ENCODE results near the gene CRYBG3.
A peak's percentile ranks its signal among the peaks of the same experiment; 100 is the strongest.

CRYBG3 gene

DNA sequence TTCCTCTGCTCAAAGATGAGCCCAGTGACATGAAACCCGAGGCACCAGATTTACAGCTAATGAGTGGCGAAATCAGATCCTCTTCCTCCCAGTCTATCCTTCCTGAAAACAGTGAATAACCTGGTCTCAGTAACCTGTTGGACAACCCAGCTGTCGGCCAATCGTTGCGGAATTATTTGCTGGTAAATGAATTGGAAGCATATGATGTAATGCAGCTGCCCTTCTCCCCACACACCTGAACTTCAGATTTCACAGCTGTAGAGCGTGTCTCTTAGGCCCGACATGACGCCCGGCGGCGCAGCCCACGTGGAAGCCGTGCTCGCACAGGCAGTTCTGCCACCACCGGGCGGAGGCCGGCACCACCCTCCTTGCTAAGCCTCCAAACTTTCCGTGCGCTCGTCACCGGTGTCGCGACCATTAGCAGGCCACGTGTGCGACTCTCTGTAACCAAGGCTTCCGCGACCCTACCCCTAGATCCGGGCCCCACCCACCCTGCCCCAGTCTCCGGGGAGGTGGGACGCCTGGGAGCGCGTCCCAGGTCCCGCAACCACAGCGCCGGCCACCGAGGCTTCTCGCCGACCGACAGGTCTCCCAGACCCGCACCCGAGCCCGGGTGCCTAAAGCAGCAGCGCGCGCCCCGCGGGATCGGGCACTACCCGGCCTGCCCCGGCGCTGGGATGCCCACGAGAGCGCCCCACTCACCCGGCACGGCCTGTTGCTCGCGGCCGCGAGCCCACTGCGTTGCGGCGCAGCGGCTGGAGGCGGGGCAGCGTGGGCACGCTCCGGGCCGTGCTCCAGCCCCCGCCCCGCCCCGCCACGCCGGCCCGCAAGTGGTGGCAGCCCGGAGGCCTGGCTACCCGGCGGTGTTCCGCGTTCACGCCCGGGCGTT, 150.1 kb downstream of the CRYBG3 start, which contains the start of gene RIOX2:
Gene RIOX2, minus strand, starts transcription at position 753 of the 889 bp plus-strand sequence. CDS start 4,838 bp downstream, outside the sequence.
- Histone ChIP-seq H3K4me3 (ENCODE audit: insufficient read length, low read depth) (peak within 1 kb of the TSS; percentile 60), H3K27me3 (ENCODE audit: insufficient read depth, insufficient read length) (peaks cover 4% of the 10 kb centered on the region), H3K36me3 (ENCODE audit: insufficient read depth, insufficient read length, low read length) (peaks cover 7% of the 10 kb centered on the region), H3K4me1 (ENCODE audit: insufficient read depth, insufficient read length) (no peaks in the 10 kb centered on the region), H3K9me3 (ENCODE audit: insufficient read depth, low read length) (no peaks in the 10 kb centered on the region), H3K9ac (ENCODE audit: insufficient read length, low read depth) (peak within 1 kb of the TSS; percentile 88)
- TF ChIP-seq ZNF274 (IDR thresholded peaks at IDR 0.05; ENCODE audit: low read depth, low read length): no peak
- TF ChIP-seq SUZ12 (IDR thresholded peaks at IDR 0.05; ENCODE audit: extremely low read depth, insufficient read depth, insufficient read length): no peak
- TF ChIP-seq YY1 (IDR thresholded peaks at IDR 0.05; ENCODE audit: insufficient read depth, insufficient read length): no peak
- peak; percentile 25 for DNase-seq (ENCODE audit: low read depth, low spot score)

DNA sequence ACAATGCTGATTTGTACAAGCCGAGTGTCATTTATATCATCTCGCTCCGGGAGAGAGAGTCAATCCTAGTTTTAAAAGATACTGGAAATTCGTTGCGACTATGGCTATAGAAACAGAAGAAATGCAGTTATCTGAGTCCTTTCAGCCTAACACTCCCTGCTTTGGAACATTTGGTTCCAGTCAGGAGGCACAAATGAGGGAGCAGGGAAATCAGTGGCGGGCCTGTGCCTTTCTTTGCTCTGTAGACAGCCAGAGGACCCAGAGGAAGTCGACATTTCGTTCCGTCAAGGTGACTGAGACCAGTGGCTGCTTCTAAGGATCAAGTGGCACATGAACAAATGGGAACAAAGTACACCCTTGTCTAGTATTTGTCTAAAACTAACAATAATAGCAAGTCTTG, 151.2 kb downstream of the CRYBG3 start:
- Histone ChIP-seq H3K4me3 (ENCODE audit: insufficient read length, low read depth) (no peak overlapping the region), H3K36me3 (ENCODE audit: insufficient read depth, insufficient read length, low read length) (no peaks in the 10 kb centered on the region), H3K4me1 (ENCODE audit: insufficient read depth, insufficient read length) (no peaks in the 10 kb centered on the region), H3K27me3 (ENCODE audit: insufficient read depth, insufficient read length) (peaks cover 4% of the 10 kb centered on the region), H3K9me3 (ENCODE audit: insufficient read depth, low read length) (no peaks in the 10 kb centered on the region), H3K9ac (ENCODE audit: insufficient read length, low read depth) (peak overlapping the region; percentile 12)
- no peak for TF ChIP-seq SUZ12 (IDR thresholded peaks at IDR 0.05; ENCODE audit: extremely low read depth, insufficient read depth, insufficient read length)
- no peak for TF ChIP-seq ZNF274 (IDR thresholded peaks at IDR 0.05; ENCODE audit: low read depth, low read length)
- no peak for TF ChIP-seq YY1 (IDR thresholded peaks at IDR 0.05; ENCODE audit: insufficient read depth, insufficient read length)
- no peak for DNase-seq (ENCODE audit: low read depth, low spot score)

DNA sequence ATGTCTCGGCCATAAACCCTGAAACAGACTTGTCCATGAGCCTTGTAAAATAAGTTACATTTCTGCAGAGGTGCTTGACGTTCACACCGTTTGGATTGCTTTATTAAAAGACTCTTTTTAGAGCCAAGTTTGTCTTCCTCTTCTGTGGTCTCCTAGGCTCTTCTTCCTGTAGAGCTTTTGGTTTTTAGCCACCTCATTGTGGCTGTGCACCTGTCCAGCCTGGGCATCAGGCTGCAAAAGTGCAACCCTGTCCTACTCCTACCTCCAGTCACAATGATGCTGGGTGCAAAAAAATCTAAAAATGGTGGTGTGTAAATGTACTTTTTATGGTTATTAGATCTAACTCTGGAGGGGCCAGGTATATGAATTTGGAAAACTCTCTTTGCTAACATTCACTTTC, 153.2 kb downstream of the CRYBG3 start:
- H3K27me3 ChIP-seq (ENCODE audit: insufficient read depth, insufficient read length): peaks cover 4% of the 10 kb centered on the region
- no peak for DNase-seq (ENCODE audit: low read depth, low spot score)
- H3K4me3 ChIP-seq (ENCODE audit: insufficient read length, low read depth): no peak overlapping the region
- TF ChIP-seq ZNF274 (IDR thresholded peaks at IDR 0.05; ENCODE audit: low read depth, low read length) (no peak), YY1 (IDR thresholded peaks at IDR 0.05; ENCODE audit: insufficient read depth, insufficient read length) (no peak), SUZ12 (IDR thresholded peaks at IDR 0.05; ENCODE audit: extremely low read depth, insufficient read depth, insufficient read length) (no peak)
- H3K9ac ChIP-seq (ENCODE audit: insufficient read length, low read depth): no peak overlapping the region
- no peaks in the 10 kb centered on the region for H3K9me3 ChIP-seq (ENCODE audit: insufficient read depth, low read length)
- no peaks in the 10 kb centered on the region for H3K4me1 ChIP-seq (ENCODE audit: insufficient read depth, insufficient read length)
- H3K36me3 ChIP-seq (ENCODE audit: insufficient read depth, insufficient read length, low read length): no peaks in the 10 kb centered on the region

DNA sequence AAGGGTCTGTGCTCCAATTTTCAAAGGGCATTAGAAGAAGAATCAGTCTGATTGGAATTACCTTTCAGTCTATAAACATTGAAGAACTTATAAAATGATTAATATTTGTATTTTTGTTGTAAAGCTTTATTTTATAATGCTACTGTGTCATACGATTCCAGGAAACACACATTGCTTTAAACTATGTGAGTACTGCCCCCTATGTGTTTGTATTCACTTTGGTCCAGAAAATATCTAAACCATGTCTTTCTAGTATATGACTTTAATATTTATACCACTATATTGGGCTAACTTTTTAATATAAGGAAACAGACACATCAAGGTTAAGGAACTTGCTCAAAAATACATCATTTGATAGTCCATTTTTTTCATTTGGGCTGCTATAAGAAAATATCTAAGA, 153.7 kb downstream of the CRYBG3 start:
- TF ChIP-seq ZNF274 (IDR thresholded peaks at IDR 0.05; ENCODE audit: low read depth, low read length) (no peak), YY1 (IDR thresholded peaks at IDR 0.05; ENCODE audit: insufficient read depth, insufficient read length) (no peak), SUZ12 (IDR thresholded peaks at IDR 0.05; ENCODE audit: extremely low read depth, insufficient read depth, insufficient read length) (no peak)
- Histone ChIP-seq H3K27me3 (ENCODE audit: insufficient read depth, insufficient read length) (peaks cover 4% of the 10 kb centered on the region), H3K4me1 (ENCODE audit: insufficient read depth, insufficient read length) (no peaks in the 10 kb centered on the region), H3K9me3 (ENCODE audit: insufficient read depth, low read length) (no peaks in the 10 kb centered on the region), H3K4me3 (ENCODE audit: insufficient read length, low read depth) (no peak overlapping the region), H3K36me3 (ENCODE audit: insufficient read depth, insufficient read length, low read length) (no peaks in the 10 kb centered on the region), H3K9ac (ENCODE audit: insufficient read length, low read depth) (no peak overlapping the region)
- no peak for DNase-seq (ENCODE audit: low read depth, low spot score)

DNA sequence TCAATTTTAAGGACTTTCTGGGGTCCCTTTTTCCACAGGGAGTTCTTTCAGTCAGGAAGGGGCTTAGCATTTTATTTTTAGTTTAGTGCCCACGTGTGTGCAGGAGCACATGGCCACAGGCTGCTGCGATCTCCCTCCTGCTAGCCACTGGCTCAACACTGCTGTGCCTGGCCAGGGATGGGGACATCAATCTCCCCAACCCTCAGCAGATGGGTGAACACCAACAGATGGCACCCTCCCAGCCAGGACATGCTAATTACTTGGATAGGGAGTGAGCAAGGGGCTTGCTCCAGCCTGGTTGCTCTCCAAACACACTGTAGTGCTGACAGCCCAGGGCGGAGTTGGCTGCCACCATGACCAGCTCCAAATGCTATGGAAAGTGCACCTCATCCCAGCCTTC, 157.8 kb downstream of the CRYBG3 start:
- Histone ChIP-seq H3K27me3 (ENCODE audit: insufficient read depth, insufficient read length) (no peaks in the 10 kb centered on the region), H3K9me3 (ENCODE audit: insufficient read depth, low read length) (no peaks in the 10 kb centered on the region), H3K4me1 (ENCODE audit: insufficient read depth, insufficient read length) (no peaks in the 10 kb centered on the region), H3K36me3 (ENCODE audit: insufficient read depth, insufficient read length, low read length) (no peaks in the 10 kb centered on the region), H3K9ac (ENCODE audit: insufficient read length, low read depth) (no peak overlapping the region), H3K4me3 (ENCODE audit: insufficient read length, low read depth) (no peak overlapping the region)
- no peak for DNase-seq (ENCODE audit: low read depth, low spot score)
- TF ChIP-seq SUZ12 (IDR thresholded peaks at IDR 0.05; ENCODE audit: extremely low read depth, insufficient read depth, insufficient read length) (no peak), YY1 (IDR thresholded peaks at IDR 0.05; ENCODE audit: insufficient read depth, insufficient read length) (no peak), ZNF274 (IDR thresholded peaks at IDR 0.05; ENCODE audit: low read depth, low read length) (no peak)

DNA sequence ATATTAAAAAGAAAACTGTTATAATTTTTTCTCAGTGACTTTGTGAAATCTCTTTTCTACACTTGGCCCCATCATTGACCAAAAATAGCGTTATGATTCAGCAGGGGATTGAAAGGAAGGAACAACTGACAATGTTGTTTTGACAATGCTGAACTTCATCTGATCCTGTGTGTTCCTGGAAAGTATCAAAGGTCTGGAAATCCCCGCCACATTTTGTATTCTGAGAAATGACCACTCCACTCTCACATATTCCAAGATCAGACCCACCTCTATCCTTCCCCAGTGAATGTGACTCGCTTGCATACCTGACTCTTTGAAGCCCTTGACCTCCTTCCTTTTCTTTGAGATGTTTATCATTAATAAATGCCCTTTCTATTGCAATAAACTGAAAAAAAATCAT, 160.1 kb downstream of the CRYBG3 start:
- H3K36me3 ChIP-seq (ENCODE audit: insufficient read depth, insufficient read length, low read length): no peaks in the 10 kb centered on the region
- no peaks in the 10 kb centered on the region for H3K4me1 ChIP-seq (ENCODE audit: insufficient read depth, insufficient read length)
- no peak for DNase-seq (ENCODE audit: low read depth, low spot score)
- no peak for TF ChIP-seq SUZ12 (IDR thresholded peaks at IDR 0.05; ENCODE audit: extremely low read depth, insufficient read depth, insufficient read length)
- no peak for TF ChIP-seq ZNF274 (IDR thresholded peaks at IDR 0.05; ENCODE audit: low read depth, low read length)
- TF ChIP-seq YY1 (IDR thresholded peaks at IDR 0.05; ENCODE audit: insufficient read depth, insufficient read length): no peak
- no peaks in the 10 kb centered on the region for H3K27me3 ChIP-seq (ENCODE audit: insufficient read depth, insufficient read length)
- no peak overlapping the region for H3K9ac ChIP-seq (ENCODE audit: insufficient read length, low read depth)
- no peaks in the 10 kb centered on the region for H3K9me3 ChIP-seq (ENCODE audit: insufficient read depth, low read length)
- no peak overlapping the region for H3K4me3 ChIP-seq (ENCODE audit: insufficient read length, low read depth)

DNA sequence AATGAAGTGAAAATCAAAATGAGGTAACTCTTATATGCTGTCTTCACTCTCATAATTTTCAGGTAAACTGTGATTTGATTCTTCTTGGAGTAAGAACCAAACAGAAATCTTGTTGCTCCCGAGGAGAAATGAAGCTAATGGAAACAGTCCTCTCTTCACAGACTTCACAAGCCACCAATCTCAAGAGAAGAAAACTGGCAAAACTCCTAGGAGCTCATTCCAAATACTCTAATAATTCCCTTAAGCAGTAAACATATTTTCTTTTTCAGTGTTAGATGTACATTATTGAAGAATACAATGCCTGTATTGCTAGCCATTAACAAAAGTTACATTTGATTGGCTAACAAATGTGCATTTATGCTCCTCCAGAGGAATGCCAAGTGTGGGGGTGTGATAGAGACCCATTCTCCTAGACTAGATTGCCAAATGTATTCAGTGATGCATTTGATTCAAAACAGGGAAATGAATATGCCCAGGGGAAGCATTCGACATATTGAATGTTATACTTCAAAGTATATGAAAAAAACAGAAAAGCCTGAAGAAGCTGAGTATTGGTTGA, 162.2 kb downstream of the CRYBG3 start:
- Histone ChIP-seq H3K4me1 (ENCODE audit: insufficient read depth, insufficient read length) (no peaks in the 10 kb centered on the region), H3K9me3 (ENCODE audit: insufficient read depth, low read length) (no peaks in the 10 kb centered on the region), H3K4me3 (ENCODE audit: insufficient read length, low read depth) (no peak overlapping the region), H3K9ac (ENCODE audit: insufficient read length, low read depth) (no peak overlapping the region), H3K36me3 (ENCODE audit: insufficient read depth, insufficient read length, low read length) (no peaks in the 10 kb centered on the region), H3K27me3 (ENCODE audit: insufficient read depth, insufficient read length) (no peaks in the 10 kb centered on the region)
- TF ChIP-seq YY1 (IDR thresholded peaks at IDR 0.05; ENCODE audit: insufficient read depth, insufficient read length): no peak
- no peak for TF ChIP-seq SUZ12 (IDR thresholded peaks at IDR 0.05; ENCODE audit: extremely low read depth, insufficient read depth, insufficient read length)
- TF ChIP-seq ZNF274 (IDR thresholded peaks at IDR 0.05; ENCODE audit: low read depth, low read length): no peak
- DNase-seq (ENCODE audit: low read depth, low spot score): no peak

Measured in NT2/D1 (cell line).